ENCODE measurements around the gene MRTFA. TPM values are rescaled to one million over a fixed set of nuclear protein-coding genes. Genes with fewer than 3 reads are reported as not detected.
"Not testable (repeated sequence)": the region's sequence is repeated elsewhere in the genome, so short reads cannot be mapped to it uniquely, and the experiment has no call there.

Gene MRTFA
- total RNA-seq, 4 donors from 2014 or later = 32.6 to 173 (median 76.1) TPM

- Histone ChIP-seq H3K9me3 (no peaks in the 10 kb centered on the region), H3K4me1 (peaks cover 0 to 6% of the 10 kb centered on the region in 2 donors), H3K4me3 (no peak overlapping the region), H3K27me3 (no peaks in the 10 kb centered on the region), H3K27ac (no peak overlapping the region), H3K36me3 (no peaks in the 10 kb centered on the region)
- no peak for TF ChIP-seq POLR2A (IDR thresholded peaks at IDR 0.05)
- TF ChIP-seq, protein P1, sequence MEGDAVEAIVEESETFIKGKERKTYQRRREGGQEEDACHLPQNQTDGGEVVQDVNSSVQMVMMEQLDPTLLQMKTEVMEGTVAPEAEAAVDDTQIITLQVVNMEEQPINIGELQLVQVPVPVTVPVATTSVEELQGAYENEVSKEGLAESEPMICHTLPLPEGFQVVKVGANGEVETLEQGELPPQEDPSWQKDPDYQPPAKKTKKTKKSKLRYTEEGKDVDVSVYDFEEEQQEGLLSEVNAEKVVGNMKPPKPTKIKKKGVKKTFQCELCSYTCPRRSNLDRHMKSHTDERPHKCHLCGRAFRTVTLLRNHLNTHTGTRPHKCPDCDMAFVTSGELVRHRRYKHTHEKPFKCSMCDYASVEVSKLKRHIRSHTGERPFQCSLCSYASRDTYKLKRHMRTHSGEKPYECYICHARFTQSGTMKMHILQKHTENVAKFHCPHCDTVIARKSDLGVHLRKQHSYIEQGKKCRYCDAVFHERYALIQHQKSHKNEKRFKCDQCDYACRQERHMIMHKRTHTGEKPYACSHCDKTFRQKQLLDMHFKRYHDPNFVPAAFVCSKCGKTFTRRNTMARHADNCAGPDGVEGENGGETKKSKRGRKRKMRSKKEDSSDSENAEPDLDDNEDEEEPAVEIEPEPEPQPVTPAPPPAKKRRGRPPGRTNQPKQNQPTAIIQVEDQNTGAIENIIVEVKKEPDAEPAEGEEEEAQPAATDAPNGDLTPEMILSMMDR (IDR thresholded peaks at IDR 0.05) = no peak
- DNase-seq = no peak
- intact Hi-C loops (cut with DNase I; ENCODE audit: low total_unique reads) = loop anchor here (5.0 kb wide), 1 partner anchor 86 kb away; no protein-coding TSS in a partner anchor
These were observed 8.0 kb downstream of the MRTFA start for GRCh38 chr22:40628354-40629042.

DNA sequence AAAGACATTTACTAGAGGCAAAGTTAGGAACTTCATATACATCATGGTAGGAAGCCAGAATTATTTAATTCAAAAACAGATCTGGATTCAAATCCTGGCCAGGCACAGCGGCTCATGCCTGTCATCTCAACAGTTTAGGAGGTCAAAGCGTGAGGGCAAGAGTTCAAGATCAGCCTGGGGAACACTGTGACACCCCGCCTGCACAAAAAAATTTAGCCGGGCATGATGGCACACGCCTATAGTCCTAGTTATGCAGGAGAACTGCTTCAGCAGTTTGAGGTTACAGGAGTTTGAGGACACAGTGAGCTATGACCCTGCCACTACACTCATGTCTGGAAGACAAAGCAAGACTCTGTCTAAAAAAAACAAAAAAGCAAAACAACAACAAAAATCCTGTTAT is 8.9 kb downstream of the MRTFA start:
- no peak for DNase-seq
- Histone ChIP-seq H3K27ac (no peak overlapping the region), H3K36me3 (no peaks in the 10 kb centered on the region), H3K27me3 (no peaks in the 10 kb centered on the region), H3K4me1 (peaks cover 0 to 6% of the 10 kb centered on the region in 2 donors), H3K9me3 (no peaks in the 10 kb centered on the region), H3K4me3 (no peak overlapping the region)
- intact Hi-C loops (cut with DNase I; ENCODE audit: low total_unique reads) = loop anchor here (5.0 kb wide), 1 partner anchor 85 kb away; no protein-coding TSS in a partner anchor
- TF ChIP-seq, protein P1 (IDR thresholded peaks at IDR 0.05) = no peak
- no peak for TF ChIP-seq POLR2A (IDR thresholded peaks at IDR 0.05)

GRCh38 chr22:40626851-40627250 is 9.7 kb downstream of the MRTFA start:
- Histone ChIP-seq H3K4me1 (peaks cover 0 to 6% of the 10 kb centered on the region in 2 donors), H3K27ac (no peak overlapping the region), H3K36me3 (no peaks in the 10 kb centered on the region), H3K4me3 (no peak overlapping the region), H3K9me3 (no peaks in the 10 kb centered on the region), H3K27me3 (no peaks in the 10 kb centered on the region)
- intact Hi-C loops (cut with DNase I; ENCODE audit: low total_unique reads) = loop anchor here (5.0 kb wide), 1 partner anchor 85 kb away; no protein-coding TSS in a partner anchor
- DNase-seq = no peak
- TF ChIP-seq, protein P1 (IDR thresholded peaks at IDR 0.05) = no peak
- TF ChIP-seq POLR2A (IDR thresholded peaks at IDR 0.05) = no peak

DNA sequence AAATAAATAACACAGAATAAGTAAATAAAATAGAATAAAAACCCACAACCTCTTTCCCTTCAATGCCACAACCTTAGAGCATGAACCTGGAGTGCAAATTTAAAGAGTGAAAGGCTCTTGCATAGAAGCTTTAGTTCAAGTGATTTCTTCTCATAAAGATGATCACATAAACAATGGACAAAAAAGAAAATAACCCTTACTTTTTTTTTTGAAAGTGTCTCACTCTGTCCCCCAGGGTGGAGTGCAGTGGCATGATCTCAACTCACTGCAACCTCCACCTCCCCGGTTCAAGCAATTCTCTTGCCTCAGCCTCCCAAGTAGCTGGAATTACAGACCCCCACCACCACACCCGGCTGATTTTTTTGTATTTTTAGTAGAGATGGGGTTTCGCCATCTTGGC is 10.7 kb downstream of the MRTFA start:
- intact Hi-C loops (cut with DNase I; ENCODE audit: low total_unique reads) = loop anchor here (5.0 kb wide), 1 partner anchor 83 kb away; no protein-coding TSS in a partner anchor
- H3K4me3 ChIP-seq, DNase-seq, H3K9me3 ChIP-seq, H3K27me3 ChIP-seq, H3K27ac ChIP-seq, H3K36me3 ChIP-seq, H3K4me1 ChIP-seq: not testable (repeated sequence)

GRCh38 chr22:40625281-40625680 is 11.2 kb downstream of the MRTFA start:
- not testable (repeated sequence) for H3K9me3 ChIP-seq, H3K27me3 ChIP-seq, H3K36me3 ChIP-seq, H3K4me1 ChIP-seq, DNase-seq, H3K27ac ChIP-seq, H3K4me3 ChIP-seq
- intact Hi-C loops (cut with DNase I; ENCODE audit: low total_unique reads) = loop anchor here (5.0 kb wide), 1 partner anchor 83 kb away; no protein-coding TSS in a partner anchor

GRCh38 chr22:40624770-40625169 is 11.7 kb downstream of the MRTFA start:
- intact Hi-C loops (cut with DNase I; ENCODE audit: low total_unique reads) = loop anchor here (5.0 kb wide), 1 partner anchor 82 kb away; no protein-coding TSS in a partner anchor
- Histone ChIP-seq H3K36me3 (no peaks in the 10 kb centered on the region), H3K9me3 (no peaks in the 10 kb centered on the region), H3K4me1 (peaks cover 0 to 6% of the 10 kb centered on the region in 2 donors), H3K27ac (no peak overlapping the region), H3K27me3 (no peaks in the 10 kb centered on the region), H3K4me3 (no peak overlapping the region)
- DNase-seq = no peak
- TF ChIP-seq POLR2A (IDR thresholded peaks at IDR 0.05) = no peak
- TF ChIP-seq, protein P1 (IDR thresholded peaks at IDR 0.05) = no peak

Data from uterus (tissue), 4 donors.